ENCODE data around the gene TMEM154. TPM values are rescaled to one million over a fixed set of nuclear protein-coding genes. Genes with fewer than 3 reads are reported as not detected.
"Not testable (repeated sequence)": the region's sequence is repeated elsewhere in the genome, so short reads cannot be mapped to it uniquely, and the experiment has no call there.

The TMEM154 gene
- total RNA-seq, 1 donor from 2014 or later: 12.6 TPM

GRCh38 chr4:152667781-152668180 lies 12.0 kb downstream of the TMEM154 start:
- no peak for DNase-seq

- no peak for DNase-seq
These were observed 12.9 kb downstream of the TMEM154 start for GRCh38 chr4:152666946-152667345.

GRCh38 chr4:152665691-152666395 lies 14.0 kb downstream of the TMEM154 start:
- DNase-seq: no peak

- DNase-seq: not testable (repeated sequence)
These were observed 15.8 kb downstream of the TMEM154 start for GRCh38 chr4:152664067-152664378.

GRCh38 chr4:152663203-152664066 lies 16.4 kb downstream of the TMEM154 start:
- no peak for DNase-seq

GRCh38 chr4:152661649-152662048 lies 18.1 kb downstream of the TMEM154 start:
- no peak for DNase-seq

- no peak for DNase-seq
These were observed 19.3 kb downstream of the TMEM154 start for GRCh38 chr4:152660526-152660925.

GRCh38 chr4:152659806-152660205 lies 20.0 kb downstream of the TMEM154 start:
- no peak for DNase-seq

- DNase-seq: no peak
These were observed 22.1 kb downstream of the TMEM154 start for GRCh38 chr4:152657657-152658056.

- no peak for DNase-seq
These were observed 24.3 kb downstream of the TMEM154 start for GRCh38 chr4:152655272-152656129.

GRCh38 chr4:152652102-152652501 lies 27.7 kb downstream of the TMEM154 start:
- DNase-seq: no peak

- DNase-seq: no peak
These were observed 28.2 kb downstream of the TMEM154 start for GRCh38 chr4:152651473-152652060.

- DNase-seq: no peak
These were observed 33.6 kb downstream of the TMEM154 start for GRCh38 chr4:152646221-152646620.

GRCh38 chr4:152644130-152644529 lies 35.7 kb downstream of the TMEM154 start:
- no peak for DNase-seq

GRCh38 chr4:152643153-152644035 lies 36.4 kb downstream of the TMEM154 start:
- no peak for DNase-seq

- DNase-seq: peak; percentile 57
These were observed 39.5 kb downstream of the TMEM154 start for GRCh38 chr4:152640058-152640921.

GRCh38 chr4:152635851-152636250 lies 43.9 kb downstream of the TMEM154 start:
- DNase-seq: no peak

- no peak for DNase-seq
These were observed 45.6 kb downstream of the TMEM154 start for GRCh38 chr4:152634110-152634760.

- DNase-seq: no peak
These were observed 46.7 kb downstream of the TMEM154 start for GRCh38 chr4:152633118-152633517.

GRCh38 chr4:152630324-152630723 lies 49.5 kb downstream of the TMEM154 start:
- DNase-seq: no peak
